Thymus (tissue), 11 donors: ENCODE data around the gene NXPE4. TPM values are rescaled to one million over a fixed set of nuclear protein-coding genes. Genes with fewer than 3 reads are reported as not detected.

ENCODE experiments used
- DNase-seq, 9 donors: peaks; one replicate each; pipeline ENCODE4 v3.0.0-alpha.2; 2013; ENCODE audit warnings: low spot score in 9 of 9, low read depth in 6 of 9, missing footprints in 1 of 9
- H3K27ac ChIP-seq, 2 donors: one replicate each; pipeline ENCODE4 v1.5.1; 2013; ENCODE audit warnings: control low read depth in 1 of 2, low read depth in 1 of 2, low read length in 1 of 2, mild to moderate bottlenecking in 1 of 2, moderate library complexity in 1 of 2
- H3K27me3 ChIP-seq, 2 donors: one replicate each; pipeline ENCODE4 v1.5.1; 2013; ENCODE audit warnings: low read length in 1 of 2; ENCODE audit not compliant: control insufficient read depth in 2 of 2, insufficient read depth in 1 of 2
- H3K36me3 ChIP-seq, 2 donors: one replicate each; pipeline ENCODE4 v1.5.1; 2013; ENCODE audit warnings: low read length in 1 of 2, mild to moderate bottlenecking in 1 of 2, moderate library complexity in 1 of 2; ENCODE audit not compliant: control insufficient read depth in 2 of 2, insufficient read depth in 2 of 2
- H3K4me1 ChIP-seq, 2 donors: one replicate each; pipeline ENCODE4 v1.5.1; 2013; ENCODE audit warnings: low read length in 2 of 2; ENCODE audit not compliant: control insufficient read depth in 2 of 2, insufficient read depth in 2 of 2
- H3K4me3 ChIP-seq, 2 donors: one replicate each; pipeline ENCODE4 v1.5.1; 2013; ENCODE audit warnings: low read length in 2 of 2, control low read depth in 1 of 2, mild to moderate bottlenecking in 1 of 2
- H3K9me3 ChIP-seq, 2 donors: one replicate each; pipeline ENCODE4 v1.5.1; 2013; ENCODE audit warnings: low read length in 1 of 2, mild to moderate bottlenecking in 1 of 2; ENCODE audit not compliant: control insufficient read depth in 2 of 2, insufficient read depth in 1 of 2
- WGBS: extraction: QIAGEN DNeasy Blood & Tissue Kit; methylation state at CpG from one replicate; pipeline ENCODE4 v1.1.7; 2013; 5-methylcytosine and 5-hydroxymethylcytosine counted together
- polyA plus RNA-seq: library from polyadenylated mRNA; stranded (reverse); fragments of 200-250 nt; gene quantifications from one replicate; pipeline ENCODE4 v1.2.3, GENCODE V29; 2013
- total RNA-seq: library from RNA; stranded (reverse); fragments of 120-200 nt; gene quantifications from one replicate; pipeline ENCODE4 v1.2.4, GENCODE V29; 2013
- donor health status: healthy.

The NXPE4 gene
- total and polyA plus RNA-seq, 2 donors = 0.02 TPM; not detected in 1

DNA sequence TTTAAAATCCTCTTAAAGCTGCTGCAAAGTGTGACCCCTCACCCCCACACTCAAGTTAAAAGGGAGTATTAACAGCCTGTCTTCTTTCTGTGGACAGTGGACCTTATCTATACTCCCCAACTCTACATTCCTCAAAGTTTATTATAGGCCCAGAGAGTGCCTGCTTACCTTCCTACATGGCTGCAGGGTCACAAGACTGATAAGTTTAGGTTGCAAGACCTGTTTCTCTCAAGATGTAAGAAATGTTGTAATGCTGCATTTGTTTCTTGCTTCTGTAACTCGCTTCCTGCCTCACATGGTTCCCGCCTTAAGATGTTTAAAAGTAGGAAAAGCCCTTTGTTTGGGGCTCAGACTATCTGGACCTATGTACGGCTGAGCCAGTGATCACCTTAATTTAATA, 25.8 kb downstream of the NXPE4 start:
- H3K9me3 ChIP-seq = no peaks in the 10 kb centered on the region
- WGBS = 76% methylated on average over 3 of the region's 3 CpGs
- DNase-seq = no peak

DNA sequence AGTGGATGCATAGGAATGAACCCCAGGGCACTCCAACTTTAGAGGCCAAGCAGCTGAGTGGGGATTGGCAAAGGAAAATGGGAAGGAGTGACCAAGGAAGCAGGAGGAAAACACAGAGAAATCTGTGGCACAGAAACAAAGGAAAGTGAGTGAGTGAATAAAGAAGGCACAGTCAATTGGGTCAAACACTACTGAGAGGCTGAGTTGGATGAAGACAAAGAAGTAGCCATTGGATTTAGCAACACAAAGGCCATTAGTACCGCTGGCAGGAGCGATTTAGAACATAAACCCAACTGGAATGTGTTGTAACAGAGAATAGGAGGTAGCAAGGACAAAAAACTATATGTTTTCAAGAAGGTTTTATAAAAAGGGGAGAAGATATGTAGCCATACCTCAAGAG, 29.3 kb downstream of the NXPE4 start:
- H3K36me3 ChIP-seq = no peaks in the 10 kb centered on the region
- H3K4me3 ChIP-seq = no peak overlapping the region
- H3K4me1 ChIP-seq = no peaks in the 10 kb centered on the region
- DNase-seq = no peak
- no peaks in the 10 kb centered on the region for H3K27me3 ChIP-seq
- H3K27ac ChIP-seq = no peak overlapping the region
- WGBS = 62% methylated on average over 2 of the region's 2 CpGs
- H3K9me3 ChIP-seq = no peaks in the 10 kb centered on the region

More for the DNA sequence above, 25.8 kb downstream of the NXPE4 start:
- Histone ChIP-seq H3K36me3 (no peaks in the 10 kb centered on the region), H3K4me1 (no peaks in the 10 kb centered on the region), H3K27me3 (no peaks in the 10 kb centered on the region), H3K27ac (no peak overlapping the region), H3K4me3 (no peak overlapping the region)

DNA sequence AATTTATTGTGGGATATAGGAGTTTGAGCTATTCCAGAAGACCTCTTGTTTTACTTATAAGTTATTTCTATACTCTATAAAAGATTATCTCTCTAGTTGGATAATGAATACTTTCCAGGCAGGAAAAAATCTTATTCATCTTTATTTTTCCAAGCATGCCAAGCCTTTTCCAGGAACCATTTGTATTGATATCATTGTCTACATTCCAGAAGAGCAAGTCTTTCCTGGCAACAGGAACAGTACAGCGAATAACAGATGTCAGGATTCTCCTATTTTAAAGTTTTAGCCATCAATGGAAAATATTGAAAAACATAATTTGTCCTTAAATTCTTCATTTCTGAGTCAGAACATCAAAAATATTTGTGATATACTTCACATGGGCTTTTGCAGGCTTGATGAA, 30.8 kb downstream of the NXPE4 start:
- Histone ChIP-seq H3K4me3 (no peak overlapping the region), H3K27me3 (no peaks in the 10 kb centered on the region), H3K4me1 (no peaks in the 10 kb centered on the region), H3K27ac (no peak overlapping the region), H3K9me3 (no peaks in the 10 kb centered on the region), H3K36me3 (no peaks in the 10 kb centered on the region)
- DNase-seq = no peak
- 91% methylated on average over 1 of the region's 1 CpG for WGBS

DNA sequence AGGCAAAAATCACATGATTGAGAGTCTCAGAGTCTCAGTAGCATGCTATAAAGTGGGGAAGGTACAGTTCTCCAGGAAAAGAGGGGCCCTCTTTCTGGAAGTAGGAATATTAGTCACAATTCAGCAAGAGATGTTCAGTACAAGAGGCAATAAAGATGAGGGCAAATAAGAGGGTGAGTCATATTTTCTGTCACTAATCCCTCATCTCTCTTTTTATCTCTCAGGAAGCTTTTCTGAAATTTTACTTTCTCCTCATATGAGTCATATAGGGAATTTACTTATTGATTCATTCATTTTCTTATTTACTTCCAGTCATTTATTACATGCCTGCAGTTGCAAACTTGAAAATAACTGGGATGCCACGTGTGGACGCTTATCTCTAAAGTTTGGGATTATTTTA, 32.5 kb downstream of the NXPE4 start:
- no peaks in the 10 kb centered on the region for H3K27me3 ChIP-seq
- H3K27ac ChIP-seq = no peak overlapping the region
- H3K4me3 ChIP-seq = no peak overlapping the region
- no peaks in the 10 kb centered on the region for H3K36me3 ChIP-seq
- H3K9me3 ChIP-seq = no peaks in the 10 kb centered on the region
- no peaks in the 10 kb centered on the region for H3K4me1 ChIP-seq
- WGBS = 92% methylated on average over 2 of the region's 2 CpGs
- DNase-seq = no peak

DNA sequence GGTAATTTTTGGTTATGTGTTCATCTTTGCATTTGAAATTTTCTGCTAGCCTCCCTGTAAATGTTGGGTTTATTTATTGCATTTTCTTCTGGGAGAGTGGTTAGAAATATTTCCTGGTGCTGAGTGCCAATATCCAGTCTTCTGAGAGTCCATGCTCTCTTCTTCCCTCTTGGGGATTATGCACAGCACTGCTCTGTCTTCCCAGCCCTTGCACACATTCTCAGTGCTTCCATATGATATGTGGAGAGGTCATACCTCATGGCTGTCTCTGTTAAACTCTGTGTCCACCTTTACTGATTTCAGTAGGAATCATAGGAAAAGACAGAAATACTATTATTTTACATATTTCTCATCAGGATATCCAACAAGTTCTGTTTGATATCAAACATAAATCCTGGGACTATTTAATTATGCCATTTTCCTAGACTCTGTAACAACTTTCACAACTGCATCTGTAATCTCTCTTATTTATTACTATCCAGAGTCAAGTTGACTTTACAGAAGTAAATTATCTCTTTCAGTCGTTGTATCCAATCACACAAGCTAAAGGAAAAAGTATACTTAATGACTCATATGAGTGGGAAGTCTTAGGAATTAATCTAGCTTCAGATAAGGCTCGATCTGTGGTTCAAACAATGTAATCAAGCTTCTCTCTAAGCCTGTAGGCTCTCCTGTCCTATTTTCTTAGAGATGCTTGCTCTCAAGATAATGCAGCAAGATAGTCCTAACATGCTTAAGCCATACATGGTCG, 33.2 kb downstream of the NXPE4 start:
- no peak for DNase-seq
- no peak overlapping the region for H3K27ac ChIP-seq
- no peak overlapping the region for H3K4me3 ChIP-seq
- no peaks in the 10 kb centered on the region for H3K27me3 ChIP-seq
- H3K9me3 ChIP-seq = no peaks in the 10 kb centered on the region
- H3K4me1 ChIP-seq = no peaks in the 10 kb centered on the region
- WGBS = 61% methylated on average over 3 of the region's 3 CpGs
- H3K36me3 ChIP-seq = no peaks in the 10 kb centered on the region

DNA sequence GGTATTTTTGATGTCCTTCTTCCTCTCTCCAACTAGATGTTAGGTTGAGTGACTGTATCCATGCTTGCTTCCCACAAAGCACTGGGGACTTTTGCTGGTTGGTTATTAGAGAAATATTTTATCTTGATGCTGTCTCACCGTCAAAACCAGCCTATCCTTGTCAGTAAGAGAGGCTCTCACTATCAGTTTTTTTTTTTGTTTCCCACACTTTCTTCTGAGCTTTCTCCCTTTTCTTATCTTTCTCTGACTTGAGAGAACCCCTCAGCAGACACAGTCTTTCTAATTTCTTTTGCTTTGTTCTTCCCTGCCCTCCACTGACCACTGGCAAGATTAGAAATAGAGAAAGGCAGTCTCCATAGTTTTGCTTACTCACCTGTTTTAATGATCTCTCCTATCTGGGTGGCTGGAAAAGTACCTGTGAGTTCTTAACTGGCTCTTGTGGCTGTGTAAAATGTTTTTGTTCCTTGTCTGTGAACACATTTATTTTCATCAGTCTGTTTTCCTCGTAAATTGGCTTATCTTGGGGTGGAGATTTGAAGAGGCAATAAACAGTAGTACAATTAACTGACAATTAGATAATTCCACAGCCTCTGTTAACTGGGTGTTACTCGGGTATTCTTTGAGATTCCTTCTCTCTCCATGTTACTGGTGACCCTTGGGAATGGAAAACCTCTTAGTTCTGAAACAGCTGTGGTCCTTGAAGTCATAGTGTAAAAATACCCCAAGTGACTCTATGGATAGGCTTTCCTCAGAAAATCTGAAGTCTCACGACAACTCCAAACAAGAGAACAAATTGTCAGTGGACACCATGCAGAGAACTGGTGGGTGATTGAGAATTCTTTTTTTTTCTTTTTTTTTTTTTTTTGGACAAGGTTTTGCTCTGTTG, 35.9 kb downstream of the NXPE4 start, which contains the start of gene NXPE1:
Gene NXPE1, minus strand, starts transcription at position 457 of the 886 bp plus-strand sequence. CDS start 8,680 bp downstream, outside the sequence.
- DNase-seq = no peak
- no peaks in the 10 kb centered on the region for H3K27me3 ChIP-seq
- H3K27ac ChIP-seq = no peak within 1 kb of the TSS
- H3K4me1 ChIP-seq = no peaks in the 10 kb centered on the region
- no peak within 1 kb of the TSS for H3K4me3 ChIP-seq
- no peaks in the 10 kb centered on the region for H3K36me3 ChIP-seq
- H3K9me3 ChIP-seq = no peaks in the 10 kb centered on the region
- 83% methylated on average over 4 of the region's 4 CpGs for WGBS

DNA sequence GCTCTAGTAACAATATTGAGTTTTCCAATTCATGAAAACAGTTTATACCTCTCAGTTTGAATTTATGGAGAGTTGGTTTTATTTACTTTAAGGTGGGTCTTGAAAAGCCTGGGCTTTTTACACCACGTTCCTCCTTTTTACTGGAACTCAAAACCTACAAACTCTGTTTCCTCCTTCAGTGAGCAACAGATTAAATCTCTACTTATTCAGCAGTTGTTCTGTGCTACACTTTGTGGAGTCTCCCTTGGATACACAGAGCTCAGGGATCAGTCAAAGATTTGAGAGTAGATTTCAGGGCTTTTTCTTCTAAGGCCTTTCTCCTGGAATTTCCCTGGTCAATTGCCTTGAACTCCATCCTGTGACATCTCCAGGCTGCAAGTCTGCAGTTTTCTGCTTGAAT, 39.5 kb downstream of the NXPE4 start:
- Histone ChIP-seq H3K27me3 (no peaks in the 10 kb centered on the region), H3K9me3 (no peaks in the 10 kb centered on the region), H3K4me3 (no peak overlapping the region), H3K4me1 (no peaks in the 10 kb centered on the region), H3K36me3 (no peaks in the 10 kb centered on the region), H3K27ac (no peak overlapping the region)
- DNase-seq = no peak
- 19% methylated on average over 1 of the region's 1 CpG for WGBS

DNA sequence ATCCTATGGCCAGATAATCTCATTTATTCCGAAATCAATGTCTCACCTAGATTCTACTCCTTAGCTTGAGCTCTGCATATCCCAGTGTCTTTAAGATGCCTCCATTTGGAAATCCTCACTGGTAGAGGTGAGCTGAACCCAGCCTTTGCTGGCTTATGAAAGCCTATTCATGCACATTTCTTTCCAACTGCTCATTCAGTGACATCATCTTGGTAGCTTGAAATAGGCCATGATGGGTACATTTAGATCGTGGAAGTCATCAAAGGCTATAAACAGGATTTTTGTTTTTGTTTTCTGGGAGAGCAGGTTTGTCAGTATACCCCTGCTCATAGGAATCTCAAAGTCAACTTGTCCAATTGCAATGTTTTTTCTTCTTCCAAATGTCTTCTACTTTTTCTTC, 41.9 kb downstream of the NXPE4 start:
- no peak overlapping the region for H3K4me3 ChIP-seq
- no peaks in the 10 kb centered on the region for H3K27me3 ChIP-seq
- 92% methylated on average over 2 of the region's 2 CpGs for WGBS
- no peaks in the 10 kb centered on the region for H3K4me1 ChIP-seq
- DNase-seq = no peak
- no peaks in the 10 kb centered on the region for H3K9me3 ChIP-seq
- no peak overlapping the region for H3K27ac ChIP-seq
- H3K36me3 ChIP-seq = no peaks in the 10 kb centered on the region

DNA sequence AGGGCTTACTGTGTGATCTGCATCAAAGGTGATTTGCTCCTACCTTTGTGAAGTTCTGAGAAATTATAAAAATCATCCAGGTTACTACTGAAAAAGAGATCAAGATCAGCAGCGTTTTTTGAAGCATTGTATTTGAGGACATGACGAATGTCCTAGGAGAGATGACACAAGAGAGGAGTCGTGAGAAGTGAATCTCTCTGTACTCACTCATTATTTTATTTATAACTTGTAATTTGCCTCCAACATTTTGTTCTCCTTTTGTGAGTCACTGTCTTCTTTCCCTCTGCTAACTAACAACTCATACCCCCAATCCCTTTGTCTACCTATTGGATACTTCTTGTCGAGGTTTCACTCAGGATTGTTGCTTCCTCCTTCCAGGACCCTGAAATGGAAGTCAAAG, 44.5 kb downstream of the NXPE4 start:
- no peak for DNase-seq
- Histone ChIP-seq H3K36me3 (no peaks in the 10 kb centered on the region), H3K27me3 (no peaks in the 10 kb centered on the region), H3K4me3 (no peak overlapping the region), H3K9me3 (no peaks in the 10 kb centered on the region), H3K4me1 (no peaks in the 10 kb centered on the region), H3K27ac (no peak overlapping the region)
- 96% methylated on average over 4 of the region's 4 CpGs for WGBS
